Measurements from ENCODE around the gene OPRD1.

The OPRD1 gene

DNA sequence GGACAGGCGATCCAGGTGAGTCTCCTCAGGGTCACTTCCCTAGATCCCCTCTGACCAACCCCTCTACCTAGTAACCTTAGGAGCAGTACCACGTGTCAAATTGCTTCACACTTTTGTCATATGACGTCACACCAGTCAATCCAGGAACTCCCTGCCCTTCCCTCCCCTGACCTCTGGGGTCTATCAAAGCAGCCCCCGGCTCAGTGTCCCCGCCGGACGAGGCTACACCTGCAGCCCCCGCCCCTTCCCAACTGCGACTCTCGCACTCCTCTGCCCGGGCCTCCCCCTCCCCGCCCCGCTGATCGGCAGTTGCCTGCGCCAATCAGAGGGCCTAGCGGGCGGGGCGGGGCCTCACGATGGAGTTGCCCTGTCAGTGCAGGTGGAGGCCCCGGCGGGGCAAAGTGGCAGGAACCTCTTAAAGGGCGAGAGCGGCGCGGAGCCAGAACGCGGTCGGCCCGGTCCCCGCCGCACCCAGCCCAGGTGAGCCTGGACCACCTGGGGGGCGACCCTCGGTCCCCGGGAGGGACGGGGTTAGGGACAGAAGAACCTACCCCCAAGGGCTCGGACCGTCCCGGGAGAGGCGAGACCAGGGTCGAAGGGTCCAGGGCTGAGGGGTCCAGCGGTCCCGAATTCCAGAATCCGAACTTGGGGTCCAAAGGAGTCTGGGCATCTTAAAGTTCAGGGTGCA, 74.9 kb downstream of the OPRD1 start:
- DNase-seq = peak; percentile 91 to 92

DNA sequence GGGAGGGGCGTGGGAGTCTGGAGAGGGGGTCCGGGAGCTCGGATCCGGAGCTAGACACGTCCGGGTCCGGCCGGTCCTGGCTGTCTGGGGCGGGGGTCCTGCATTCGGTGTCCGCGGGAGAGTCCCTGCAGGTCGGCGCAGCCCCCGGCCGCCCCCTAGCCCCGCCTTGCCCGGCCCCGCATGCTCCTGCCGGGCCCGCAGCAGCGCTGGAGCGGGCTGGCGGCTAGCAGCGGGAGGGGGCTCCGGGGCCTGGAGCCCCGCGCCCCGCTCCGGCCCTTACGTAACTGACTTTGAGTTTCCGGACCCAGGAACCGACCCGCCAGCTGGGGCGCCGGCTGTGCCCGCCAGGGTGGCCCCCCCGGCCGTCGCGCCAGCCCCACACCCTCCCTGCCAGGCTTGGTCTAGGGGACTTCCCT, 75.5 kb downstream of the OPRD1 start:
- DNase-seq = peak; percentile 26 to 31

DNA sequence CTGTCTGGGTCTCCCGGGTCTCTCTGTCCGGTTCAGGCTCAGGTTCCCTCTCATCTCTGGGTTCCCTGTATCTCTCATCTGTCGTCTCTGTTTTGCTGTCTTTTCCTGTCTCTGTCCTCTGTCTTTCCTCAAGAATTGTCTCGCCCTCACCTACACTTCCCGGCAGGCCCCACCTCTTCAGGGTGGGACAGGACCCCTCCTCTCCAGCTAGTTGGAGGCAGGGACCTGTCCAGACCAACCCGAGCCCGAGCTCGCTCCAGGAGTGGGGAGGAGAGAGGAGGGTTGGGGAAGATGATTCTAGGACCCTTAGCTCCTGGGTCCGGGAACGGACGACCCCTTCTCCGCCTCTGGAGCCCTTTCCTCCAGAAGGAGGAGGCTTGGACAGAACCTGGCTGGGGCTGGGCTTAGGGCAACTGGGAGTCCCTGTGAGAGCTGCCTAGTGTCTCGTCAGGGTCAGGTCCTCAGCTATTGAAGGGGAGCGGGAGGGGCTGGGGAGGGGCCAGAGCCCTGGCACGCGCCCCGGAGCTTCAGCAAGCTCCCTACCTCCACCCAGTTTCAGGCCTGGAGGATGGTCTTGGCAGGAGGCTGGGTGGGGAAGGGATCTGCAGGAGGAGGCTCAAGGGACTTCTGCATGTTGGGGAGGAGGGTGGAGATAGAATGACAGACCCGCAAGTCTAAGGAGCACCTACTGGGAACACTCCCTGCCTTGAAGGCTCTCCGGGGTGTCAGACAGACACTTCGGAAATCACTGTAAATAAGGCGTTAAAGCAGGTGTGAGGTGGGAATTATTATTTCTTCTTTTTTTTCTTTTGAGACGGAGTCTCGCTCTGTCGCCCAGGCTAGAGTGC, 76.1 kb downstream of the OPRD1 start:
- DNase-seq = no peak

DNA sequence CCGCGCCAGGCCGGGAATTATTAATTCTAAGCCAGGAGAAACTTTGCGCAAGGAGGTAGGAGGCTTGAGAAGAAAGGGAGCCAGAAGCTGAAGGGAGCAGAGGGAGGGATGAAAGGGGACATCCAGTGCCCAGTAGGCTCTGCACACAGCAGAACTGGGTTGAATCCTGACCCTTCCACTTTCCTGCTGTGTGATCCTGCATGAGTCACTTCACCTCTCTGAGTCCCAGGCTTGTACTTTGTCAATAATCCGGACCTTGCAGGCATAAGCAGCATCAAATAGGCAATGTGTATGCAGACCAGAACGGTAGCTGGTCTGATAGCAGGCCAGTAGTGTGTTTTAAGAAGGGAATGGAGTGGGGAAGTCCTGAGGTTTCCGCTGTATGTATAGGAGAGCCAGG, 76.9 kb downstream of the OPRD1 start:
- DNase-seq = no peak

DNA sequence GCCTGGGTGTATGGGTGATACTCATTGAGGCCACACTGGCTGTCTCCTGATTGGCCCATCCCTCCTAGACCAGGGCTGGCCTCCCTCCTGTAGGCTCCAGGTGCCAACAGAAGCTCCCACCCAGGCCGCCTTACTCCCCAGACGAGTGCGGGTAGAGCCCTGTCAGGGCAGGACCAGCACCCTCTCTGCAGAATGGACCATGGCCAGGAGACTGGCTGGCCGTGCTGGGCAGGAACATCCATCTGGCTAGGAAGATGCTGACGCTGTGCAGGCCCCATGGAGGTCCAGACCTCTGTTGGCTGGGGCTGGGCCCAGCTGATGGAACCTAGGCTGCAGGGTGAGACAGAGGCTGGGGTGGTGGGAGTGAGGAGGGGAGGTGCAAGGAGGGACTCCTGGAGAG, 77.4 kb downstream of the OPRD1 start:
- no peak for DNase-seq

DNA sequence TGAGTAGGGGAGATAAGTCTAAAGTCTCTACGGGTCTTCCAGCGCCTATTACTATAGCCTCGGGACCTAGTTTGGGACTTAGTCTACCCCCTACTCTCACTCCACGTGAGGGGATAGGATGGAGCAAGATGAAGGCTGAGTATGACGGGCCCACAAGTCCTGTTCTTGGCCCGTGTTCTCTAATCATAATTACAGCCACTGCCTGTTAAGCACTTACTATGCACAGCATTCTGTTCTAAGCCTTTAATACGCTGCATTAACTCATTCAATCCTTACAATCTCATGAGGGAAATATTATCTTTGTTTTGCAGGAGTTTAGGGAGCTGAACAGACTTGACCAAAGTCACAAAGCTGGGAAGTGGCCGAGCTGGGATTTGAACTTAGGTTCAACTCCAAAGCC, 78.5 kb downstream of the OPRD1 start:
- DNase-seq = no peak

DNA sequence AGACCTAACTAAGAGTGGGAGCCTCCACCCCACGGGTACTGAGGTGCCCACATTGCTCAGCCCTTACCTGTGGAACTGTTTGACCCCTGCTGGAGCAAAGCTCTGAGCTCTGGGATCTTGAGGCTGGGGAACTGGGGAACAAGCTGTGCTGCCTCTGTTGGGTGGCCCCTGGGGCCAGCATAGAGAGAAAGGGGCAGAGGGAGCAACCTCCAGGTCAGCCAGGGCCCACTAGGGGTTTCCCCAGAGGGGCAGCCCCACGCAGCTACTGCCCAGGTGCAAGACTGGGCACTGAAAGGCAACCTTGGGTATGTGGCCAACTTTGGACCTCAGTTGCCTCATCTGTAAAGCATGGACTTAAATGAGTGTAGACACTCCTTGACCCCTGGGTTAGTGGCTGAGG, 78.9 kb downstream of the OPRD1 start:
- DNase-seq = no peak

DNA sequence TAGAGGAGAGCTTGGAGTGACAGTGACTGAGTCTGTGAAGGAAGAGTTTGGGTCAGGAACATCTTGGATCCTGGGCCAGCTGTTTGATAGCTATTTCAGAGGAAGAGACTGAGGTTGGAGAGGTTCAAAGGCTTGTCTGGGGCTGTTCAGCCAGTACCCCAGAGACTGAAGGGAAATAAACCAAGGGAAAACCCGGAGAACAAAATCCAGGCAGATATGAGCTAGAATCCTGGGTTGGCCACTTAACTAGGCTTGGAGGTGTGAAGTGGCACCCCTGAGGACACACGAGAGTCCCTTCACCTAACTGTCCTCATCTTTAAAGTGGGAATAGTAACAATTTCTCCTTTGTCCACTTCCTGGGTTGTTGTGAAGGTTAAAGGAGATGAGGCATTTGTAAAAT, 79.3 kb downstream of the OPRD1 start:
- DNase-seq = no peak

DNA sequence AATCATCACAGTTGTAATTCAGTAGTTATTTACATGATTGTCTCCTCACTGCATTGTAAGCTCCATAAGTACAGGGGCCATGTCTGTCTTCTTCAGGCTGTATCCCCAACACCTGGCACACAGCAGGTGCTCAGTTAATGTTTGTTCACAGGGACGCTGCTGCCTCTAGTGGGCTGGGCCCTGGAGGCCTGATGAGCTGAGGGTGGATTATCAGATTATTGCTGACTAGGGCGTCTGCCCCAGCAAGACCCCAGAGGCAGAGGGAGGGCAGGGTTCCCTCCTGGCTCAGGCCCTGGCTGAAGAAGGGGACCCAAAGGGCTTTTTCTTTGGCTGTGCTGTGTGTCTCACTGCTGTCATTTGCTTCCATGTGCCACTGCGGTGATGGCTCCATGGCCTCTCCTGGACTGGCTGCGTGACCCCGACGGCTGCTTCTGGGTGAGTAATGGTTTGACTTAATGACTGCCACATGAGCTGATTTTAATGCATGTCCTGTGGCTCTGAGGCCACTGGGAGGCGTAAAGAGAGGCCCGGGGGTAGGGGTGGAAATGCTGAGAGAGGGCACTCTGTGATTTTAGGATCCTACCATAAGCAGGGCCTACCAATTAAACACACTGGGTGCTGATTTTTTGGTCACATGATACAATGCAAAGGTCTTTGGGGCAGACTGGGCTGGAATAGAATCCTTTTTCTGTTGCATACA, 81.6 kb downstream of the OPRD1 start:
- peak; percentile 21 to 27 for DNase-seq

DNA sequence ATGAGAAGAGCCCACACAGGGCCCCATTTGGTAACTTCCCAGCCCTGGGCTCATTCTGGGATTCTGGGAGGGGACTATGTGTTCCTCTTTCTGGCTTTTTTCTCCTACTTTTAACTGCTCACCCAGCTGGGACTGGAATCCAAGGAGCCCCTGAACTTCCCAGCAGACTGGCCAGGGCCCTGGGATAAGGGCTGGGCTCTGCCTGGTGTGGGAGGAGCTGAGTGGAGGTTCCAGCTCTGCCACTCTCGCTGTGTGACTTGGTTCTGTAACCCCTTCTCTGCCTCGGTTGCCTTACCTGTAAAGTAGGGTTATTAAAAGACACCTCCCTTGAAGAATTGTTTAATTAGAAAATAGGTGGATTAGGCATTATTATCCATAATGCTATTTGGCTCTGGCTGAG, 82.8 kb downstream of the OPRD1 start:
- DNase-seq = no peak

DNA sequence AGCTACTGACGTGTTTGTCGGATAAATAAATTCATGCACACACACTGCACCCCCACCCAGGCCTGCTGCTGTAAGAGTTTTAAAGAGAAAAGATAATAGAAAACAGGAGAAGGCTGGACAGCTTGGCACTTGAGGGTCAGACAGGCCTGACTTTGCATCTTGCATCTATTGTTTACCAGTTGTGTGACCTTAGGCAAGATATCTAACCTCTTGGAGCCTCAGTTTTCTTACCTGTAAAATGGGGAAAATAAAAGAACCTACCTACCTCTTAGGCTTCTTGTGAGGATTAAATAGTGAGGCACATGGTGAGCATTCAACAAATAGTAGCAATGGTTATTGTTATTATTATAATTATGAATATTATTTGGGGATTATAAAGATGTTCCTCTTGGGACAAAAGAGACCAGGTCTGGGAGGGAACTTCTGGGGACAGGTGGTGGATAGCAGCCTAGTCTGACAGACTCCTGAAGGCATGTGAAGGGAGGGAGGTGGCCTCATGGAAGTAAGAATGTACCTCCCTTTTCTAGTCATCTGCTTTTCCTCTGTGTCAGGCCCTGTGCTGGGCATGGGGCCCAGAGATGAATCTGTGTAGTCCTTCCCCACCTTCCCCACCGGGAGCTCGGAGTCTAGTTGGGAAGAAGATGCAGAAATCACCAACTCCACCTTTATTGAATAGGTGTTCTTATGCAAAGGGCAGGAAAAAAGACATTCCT, 84.1 kb downstream of the OPRD1 start:
- DNase-seq = no peak

DNA sequence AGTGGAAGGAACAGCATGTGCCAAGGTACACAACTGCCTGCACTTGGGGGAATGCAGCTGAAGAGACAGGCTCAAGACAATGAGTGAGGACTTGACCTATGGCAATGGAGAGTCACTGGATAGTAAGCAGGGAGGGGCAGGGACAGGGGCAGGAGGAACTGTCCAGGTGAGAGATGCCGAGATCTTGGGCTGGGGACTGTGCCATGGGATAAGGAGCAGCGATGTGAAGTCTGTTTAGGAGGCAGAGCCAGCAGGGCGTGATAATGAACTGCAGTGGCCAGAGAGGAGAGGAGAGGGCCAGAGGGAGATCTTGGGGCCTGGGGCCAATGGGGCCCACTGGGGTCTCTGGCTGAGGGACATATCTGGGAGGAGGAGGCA, 84.6 kb downstream of the OPRD1 start:
- no peak for DNase-seq

DNA sequence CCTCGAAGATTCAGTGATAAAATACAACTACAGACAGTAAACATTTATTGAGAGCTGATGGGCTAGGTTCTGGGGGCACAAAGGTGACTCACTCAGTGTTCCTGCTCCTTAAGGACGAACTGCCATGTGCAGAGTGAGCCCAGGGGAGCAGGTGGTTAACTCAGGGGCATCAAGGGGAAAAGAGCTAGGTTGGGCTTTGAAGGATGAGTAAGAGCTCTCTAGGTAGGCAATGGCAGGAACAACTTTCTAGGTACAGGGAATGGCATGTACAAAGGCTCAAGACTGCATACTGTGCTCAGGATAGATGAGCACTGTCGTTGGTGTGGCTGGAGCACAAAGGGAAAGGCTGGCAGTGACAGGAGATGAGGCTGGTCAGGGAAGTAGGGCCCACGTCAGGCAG, 85.8 kb downstream of the OPRD1 start:
- no peak for DNase-seq

DNA sequence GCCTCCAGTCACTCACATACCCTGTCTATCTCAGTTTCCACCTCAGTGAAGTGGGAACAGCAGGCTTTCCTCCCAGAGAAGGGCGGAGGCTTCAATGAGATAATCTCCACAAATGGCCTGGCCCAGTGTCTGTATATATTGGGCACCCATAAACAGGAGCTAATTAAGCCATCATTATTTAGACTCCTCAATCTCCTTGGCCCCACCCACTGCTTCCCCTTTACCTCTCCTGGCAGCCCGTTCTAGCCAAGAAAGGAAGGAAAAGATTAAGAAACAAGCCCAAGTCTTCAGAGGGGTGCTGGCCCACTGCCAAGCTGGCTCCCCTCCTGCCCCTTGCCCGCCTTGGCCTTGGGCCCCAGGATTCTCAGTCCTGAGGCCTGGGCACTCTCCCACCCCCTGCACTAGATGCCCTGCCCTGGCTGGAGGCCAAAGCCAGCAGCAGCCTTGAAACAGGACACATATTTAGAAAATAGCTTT, 86.5 kb downstream of the OPRD1 start:
- no peak for DNase-seq

DNA sequence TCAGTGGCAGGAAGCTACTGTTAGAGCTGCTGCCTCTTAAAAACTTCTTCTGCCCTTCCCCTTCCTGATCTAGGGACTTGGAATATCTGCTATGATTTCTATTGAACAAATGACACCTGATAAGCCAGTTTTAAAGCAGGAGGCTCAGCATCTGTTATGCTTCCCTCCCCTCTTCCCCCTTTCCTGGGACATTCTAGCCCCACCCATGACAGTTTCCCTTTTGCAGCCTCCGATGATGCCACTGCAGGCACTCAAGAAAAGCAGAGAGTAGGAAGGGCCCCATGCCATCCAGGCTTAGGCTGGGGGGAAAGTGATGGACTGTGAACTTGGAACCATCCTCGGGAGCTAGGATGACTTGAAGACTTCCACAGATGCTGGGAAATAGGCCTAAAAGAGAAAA, 87.3 kb downstream of the OPRD1 start:
- no peak for DNase-seq

DNA sequence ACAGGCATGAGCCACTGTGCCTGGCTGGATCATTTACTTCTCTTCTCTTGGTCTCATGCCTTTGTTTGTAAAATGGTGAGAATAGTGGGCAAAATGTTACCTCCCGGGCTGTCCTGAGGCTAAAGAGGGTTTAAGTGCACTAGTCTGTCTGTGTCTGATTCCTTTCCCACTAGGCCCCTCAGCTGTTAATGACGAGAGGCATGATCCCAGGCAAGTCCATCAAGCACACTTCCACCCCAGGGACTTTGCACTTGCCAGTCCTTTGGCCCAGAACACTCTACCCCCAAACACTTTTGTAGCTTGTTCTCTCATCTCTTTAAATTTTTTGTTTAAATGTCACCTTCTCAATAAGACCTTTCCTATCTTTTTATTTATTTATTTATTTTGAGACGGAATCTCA, 88.6 kb downstream of the OPRD1 start:
- no peak for DNase-seq

DNA sequence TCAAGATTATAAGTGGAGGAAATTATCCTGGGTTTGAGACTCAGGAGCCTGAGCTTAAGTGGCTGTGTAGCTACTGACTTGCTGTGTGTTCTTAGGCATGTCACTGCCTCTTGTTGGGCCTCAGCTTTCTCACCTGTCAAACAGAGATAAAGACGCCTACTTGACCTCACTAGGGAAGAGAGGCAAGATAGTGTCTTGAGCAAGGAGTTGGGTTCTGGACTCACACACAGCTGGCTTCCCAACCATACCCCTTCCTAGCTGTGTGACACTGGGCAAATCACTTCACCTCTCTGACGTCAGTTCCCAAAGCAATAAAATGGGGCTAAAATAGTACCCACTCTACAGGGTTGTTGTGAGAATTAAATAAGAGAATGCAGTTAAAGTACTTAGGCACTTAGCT, 90.8 kb downstream of the OPRD1 start:
- no peak for DNase-seq

DNA sequence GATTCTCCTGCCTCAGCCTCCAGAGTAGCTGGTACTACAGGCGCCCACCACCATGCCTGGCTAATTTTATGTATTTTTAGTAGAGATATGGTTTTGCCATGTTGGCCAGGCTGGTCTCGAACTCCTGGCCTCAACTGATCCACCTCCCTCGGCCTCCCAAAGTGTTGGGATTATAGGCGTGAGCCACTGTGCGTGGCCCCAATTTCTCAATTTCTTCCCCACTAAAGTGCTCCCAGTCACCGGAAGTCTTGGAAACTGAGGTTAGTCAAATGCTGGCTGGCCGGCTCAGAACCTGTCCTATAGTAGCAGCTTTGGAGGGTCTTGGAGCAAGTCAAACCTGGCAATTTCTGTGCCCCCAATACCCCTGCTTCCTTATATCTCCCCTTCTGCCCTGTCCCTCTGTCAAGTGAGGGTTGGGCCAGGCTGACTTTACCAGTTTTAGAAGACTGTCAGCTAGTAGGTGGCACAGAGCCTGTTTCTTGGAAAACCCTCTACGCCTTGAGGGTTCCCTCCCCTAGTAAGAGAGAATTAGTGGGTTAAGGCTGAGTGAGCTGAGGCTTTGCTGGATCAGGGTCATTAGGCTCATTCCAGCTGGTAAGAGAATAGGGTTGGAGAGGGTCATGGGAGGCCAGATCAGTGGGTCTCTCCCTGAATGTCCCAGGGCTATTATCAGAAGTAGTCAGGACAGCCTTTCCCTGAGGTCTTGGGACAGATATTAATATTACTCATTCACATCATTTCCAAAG, 94.1 kb downstream of the OPRD1 start:
- DNase-seq = no peak

DNA sequence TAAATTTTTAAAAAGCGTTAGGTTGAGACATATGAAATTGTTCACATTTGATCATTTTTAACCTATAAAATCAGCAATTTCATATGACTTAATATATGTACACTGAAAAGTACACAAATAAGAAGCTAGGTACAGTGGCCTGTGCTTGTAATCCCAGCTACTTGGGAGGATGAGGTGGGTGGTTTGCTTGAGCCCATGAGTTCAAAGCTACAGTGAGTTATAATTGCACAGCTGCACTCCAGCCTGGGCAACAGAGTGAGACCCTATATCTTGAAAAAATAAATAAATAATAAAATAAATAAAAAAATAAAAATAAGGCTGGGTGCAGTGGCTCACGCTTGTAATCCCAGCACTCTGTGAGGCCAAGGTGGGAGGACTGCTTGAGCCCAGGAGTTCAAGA, 97.2 kb downstream of the OPRD1 start:
- no peak for DNase-seq

DNA sequence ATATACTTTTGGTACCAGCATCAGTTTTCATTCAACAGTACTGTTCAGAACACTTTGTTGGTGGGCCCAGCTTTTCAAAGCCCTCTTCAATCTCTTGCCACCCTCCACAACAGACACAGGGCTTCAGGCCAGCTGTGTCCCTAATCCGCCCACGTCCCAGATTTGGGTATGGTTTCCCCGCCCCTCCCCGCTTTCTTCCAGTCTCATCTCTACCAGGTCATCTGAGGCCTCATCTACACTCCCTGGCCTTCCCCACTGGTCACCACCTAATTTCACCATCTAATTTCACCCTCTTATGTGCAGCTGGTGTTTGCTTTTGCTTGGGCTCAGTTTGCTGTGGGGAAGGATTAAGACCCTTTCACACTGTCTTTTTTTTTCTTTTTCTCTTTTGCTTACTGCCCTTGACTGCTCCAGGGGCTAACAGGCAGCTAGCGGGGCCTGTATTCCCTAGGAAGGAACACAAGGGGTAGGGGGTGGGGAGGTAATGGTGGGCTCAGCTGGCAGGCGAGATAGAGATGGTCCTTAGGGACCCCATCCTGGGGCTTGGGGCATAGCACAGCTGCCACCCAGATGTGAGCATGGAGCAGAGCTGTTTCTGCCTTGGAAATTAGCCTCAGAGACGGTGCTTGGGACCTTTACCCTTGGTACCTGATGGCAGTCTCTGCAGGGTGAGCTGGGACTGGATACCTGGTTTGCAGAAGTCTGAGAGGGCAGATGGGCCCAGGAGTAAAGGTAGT, 98.6 kb downstream of the OPRD1 start:
- DNase-seq = no peak

DNA sequence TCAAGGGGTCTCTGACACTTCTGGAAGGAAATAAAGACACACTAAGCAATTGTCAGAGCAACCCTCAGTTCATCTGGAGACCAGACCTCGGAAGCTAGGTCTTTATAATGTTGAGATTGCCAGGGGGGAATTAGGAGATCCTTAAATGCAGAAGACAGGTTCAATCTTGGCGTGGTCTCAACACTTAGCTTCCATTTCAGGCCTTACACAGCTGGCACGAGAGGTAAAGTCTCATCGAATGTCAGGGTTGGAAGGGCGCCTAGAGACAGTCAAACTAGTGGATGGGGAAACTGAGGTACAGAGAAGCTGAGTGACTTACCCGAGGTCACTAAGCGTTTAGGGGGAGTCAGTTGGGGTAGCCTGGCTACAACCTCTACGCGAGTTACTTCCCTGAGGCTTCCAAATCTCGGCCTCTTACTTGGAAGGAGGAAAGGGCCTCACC, 101.8 kb downstream of the OPRD1 start:
- no peak for DNase-seq
